Measurements from ENCODE around the gene LCA5.
A peak's percentile ranks its signal among the peaks of the same experiment; 100 is the strongest.
"Not testable (repeated sequence)": the region's sequence is repeated elsewhere in the genome, so short reads cannot be mapped to it uniquely, and the experiment has no call there.

LCA5 gene

DNA sequence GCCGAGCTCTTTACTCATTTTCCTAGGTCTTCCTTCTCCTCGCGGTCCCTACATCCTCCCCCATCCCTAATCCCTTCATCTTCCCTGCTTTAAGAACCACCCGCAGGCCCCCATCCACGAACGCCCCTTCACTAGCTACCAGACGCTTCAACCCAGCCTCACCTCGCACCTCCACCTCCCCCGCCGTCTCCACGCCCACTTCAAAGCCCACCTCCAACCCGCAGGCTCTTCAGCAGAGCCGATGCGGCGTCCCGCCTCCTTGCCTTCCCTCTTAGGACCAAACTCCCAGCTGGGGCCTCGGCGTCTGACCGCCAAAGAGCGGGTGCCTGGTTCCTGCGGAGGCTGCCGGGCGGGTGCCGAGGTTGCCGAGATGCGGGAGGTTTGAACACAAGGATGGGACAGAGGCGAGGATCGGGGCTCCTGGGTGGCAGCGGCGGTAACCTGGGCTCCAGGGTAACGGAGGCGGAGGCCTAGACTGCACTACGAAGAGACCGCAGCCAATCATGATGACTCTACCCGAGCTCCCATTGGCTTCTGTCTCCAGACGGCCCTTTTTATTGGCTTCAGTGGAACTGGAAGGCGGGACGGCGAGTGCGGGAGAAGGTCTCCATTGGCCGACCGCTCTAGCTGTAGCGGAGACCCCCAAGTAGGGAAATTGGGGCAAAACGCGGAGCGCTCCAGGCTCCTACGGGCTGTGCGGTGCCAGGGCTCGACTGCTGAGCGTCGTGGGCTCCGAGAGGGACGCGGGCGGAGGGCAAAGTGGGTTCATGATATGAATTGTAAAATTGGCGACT, at the start of gene LCA5:
Gene LCA5, minus strand, starts transcription at position 477 of the 794 bp plus-strand sequence. CDS start 18,536 bp downstream, outside the sequence.
- DNase-seq = peak; percentile 86 to 90

DNA sequence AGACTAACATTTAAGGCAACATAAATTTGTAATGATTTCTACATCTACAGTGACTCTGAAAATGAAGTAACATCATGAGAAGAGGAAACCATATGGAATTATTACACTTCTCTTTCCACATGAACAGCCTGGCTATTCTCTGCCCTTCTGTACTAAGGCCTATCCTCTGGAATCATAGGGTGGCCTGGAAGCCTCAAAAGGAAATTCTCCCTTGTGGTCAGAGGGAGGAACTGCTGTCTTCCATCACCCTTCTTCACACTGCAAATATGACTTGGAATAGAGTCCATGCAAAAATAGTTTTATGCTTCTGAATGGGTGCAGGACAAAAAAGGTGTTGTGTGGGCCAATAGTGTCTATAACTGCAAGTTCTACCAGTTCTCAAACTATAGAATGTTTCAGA, 49.3 kb upstream of the LCA5 start:
- no peak for DNase-seq

DNA sequence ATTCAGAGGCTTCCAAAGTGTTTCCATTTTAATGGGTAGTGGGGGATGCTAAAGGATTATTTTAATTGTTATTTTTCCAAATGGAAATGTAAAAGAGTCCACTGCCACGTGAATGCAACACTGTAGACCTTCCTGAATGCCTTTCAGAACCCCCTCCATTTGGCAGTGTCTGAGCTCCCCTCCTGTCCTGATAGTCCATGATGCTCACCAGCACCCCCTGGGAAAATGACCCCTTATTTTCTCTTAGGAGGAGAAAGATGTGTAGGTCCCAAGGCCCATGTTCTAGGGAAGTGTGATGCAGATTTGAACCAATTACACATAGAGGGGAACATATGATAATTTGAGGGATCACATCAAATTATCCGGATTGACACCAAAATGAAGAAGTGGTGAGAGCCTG, 47.1 kb upstream of the LCA5 start:
- DNase-seq = no peak

DNA sequence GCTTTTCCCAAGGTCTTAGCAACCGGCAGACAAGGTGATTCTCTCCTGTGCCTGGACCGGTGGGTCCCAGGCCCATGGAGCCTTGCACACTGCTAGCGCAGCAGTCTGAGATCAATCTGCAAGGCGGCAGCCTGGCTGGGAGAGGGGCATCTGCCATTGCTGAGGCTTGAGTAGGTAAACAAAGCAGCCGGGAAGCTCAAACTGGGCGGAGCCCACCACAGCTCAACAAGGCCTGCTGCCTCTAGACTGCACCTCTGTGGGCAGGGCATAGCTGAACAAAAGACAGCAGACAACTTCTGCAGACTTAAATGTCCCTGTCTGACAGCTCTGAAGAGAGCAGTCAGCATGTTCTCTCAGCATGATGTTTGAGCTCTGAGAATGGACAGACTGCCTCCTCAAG, 40.7 kb upstream of the LCA5 start:
- not testable (repeated sequence) for DNase-seq

DNA sequence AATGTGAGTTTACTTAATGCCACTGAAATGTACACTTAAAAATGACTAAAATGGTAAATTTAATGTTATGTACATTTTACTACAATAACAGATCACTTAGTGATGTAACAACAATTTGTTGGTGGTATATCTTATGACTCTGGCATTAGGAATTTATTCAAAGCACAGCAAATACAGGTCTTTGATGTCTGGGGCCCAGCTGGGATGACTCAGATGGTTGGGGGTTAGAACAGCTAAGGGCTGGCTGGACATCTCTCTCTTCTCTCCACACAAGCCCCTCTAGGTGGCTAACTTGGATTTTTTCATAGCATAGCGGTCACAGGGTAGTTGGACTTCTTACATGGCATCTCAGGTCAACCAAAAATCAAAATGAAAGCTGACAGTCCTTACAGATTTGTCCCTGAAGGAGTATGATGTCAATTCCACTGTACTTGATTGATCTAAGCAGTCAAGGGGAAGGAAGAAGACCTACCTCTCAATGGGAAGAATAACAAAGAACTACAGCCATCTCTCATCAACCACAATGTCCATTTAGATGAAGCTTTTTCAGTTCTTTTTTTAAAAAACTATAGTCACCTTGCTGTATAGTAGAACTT, 37.5 kb upstream of the LCA5 start:
- no peak for DNase-seq

DNA sequence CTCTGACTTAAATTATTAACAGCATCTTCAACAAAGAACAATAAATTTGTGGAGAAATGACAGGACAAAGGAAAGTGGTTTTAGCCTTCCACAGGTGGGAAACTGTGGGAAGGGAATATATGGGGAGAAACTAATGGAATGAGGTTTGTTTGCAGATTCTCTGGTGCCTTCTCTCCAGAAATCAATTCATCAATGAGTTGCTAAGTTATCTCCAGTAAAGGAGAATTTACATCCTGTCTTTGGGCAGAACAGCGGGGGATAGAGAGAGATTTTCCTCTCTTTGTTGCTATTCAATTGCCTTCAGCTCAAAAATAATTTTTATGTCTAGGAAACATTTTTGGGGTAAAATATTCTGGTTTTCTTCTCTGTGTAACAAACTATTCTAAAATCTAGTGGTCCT, 36.9 kb upstream of the LCA5 start:
- no peak for DNase-seq

DNA sequence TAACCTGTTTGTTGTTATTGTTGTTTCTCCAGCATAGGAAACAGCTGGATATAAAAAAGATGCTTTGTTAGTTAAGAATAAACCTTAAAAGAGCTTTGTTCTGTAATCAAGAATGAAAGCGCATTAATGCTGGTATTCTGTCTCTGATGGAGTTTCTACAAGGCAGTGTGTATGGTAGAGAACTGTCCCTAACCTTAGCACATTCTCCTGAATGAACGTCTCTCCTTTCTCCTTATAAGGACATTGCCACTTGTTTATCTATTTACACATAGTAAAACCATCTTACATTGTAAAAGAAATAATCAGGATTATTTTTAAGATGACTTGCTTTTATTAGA, 33.8 kb upstream of the LCA5 start:
- DNase-seq = no peak

DNA sequence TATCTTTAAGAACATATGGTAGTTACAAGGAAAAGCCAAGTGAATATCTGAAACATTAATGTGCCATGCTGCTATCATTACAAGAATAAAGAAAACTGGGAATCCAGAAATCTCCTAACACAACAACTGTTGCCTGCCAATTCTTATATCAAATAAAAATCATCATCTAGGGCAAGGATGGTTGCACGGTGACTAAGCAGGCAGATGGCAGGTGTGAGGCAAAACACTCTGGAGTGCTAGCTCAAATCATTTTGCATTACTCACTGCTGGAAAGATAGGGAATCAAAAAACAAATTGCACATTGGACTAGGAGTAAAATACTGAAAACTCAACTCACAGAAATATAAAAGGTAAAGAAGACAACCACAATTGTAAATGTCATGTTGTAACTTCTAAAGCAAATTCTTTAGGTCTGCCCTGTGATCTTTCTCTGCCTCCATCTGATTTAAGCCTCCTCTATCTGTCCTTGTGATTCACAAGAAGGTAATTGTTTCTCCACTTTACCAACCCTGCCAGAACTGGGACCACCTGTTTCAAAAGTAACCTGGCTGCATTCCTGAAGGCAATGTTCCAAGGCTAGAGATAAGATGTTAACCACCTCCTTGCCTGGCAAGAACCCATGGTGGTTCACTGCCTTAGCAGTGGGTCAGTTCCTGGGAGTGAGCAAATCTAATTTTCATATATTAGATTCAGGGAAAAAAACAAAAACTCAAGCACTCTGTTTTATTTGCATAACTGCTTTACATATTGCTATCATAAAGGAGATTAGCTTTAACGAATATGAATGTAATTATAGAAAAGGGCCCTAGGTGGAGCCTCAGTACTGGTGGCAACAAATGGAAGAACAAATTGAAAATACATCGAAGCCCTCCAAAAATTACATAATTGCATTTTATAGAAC, 33.1 kb upstream of the LCA5 start:
- DNase-seq = peak in 1 of 2 donors; percentile 38

DNA sequence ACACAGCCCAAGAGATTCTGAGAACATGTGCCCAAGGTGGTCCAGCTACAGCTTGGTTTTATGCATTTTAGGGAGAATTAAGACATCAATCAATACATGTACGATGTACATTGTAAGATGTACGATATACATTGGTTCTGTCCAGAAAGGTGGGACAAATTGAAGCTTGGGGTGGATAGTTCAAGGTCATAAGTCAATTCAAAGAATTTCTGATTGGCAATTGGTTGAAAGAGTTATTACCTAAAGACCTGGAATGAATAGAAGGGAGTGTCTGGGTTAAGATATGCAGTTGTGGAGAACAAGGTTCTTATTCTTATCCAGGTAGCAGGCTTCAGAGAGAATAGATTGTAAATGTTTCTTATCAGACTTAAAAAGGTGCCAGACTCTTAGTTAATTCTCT, 31.8 kb upstream of the LCA5 start:
- DNase-seq = no peak

DNA sequence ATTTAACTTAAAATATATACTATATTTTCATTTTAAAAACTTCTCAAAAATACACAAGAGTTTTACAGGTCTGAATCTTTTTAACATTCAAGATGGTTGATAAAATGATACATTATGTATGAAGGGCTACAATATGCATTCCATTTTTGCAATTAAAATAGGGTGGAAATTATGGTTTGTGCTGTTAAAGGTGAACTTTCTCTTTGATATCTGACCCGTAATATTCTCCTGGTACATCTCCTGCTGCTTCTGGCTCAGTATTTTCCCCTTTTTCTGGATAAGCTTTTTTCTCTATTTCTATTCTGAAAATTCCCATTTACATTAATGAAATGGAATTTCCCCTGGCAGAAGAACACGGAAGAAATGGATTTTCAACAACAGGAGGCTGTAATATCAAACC, 27.4 kb upstream of the LCA5 start:
- no peak for DNase-seq

DNA sequence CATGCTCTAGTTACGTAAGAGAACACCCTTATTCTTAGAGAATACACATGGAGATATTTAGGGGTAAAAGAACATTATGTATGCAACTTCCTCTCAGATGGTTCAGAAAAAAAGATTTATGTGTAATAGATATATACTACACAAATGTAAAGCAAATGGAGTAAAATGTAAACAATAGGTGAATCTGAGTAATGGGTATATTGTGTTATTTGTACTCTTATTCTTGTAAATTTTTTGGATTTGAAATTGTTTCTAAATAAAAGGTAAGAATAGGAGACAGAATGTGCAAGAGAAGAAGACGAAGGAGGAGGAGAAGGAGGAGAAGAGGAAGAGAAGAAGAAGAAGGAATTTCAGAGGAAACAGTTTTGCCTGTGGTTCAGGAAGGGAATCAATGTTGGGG, 22.5 kb upstream of the LCA5 start:
- DNase-seq = no peak

DNA sequence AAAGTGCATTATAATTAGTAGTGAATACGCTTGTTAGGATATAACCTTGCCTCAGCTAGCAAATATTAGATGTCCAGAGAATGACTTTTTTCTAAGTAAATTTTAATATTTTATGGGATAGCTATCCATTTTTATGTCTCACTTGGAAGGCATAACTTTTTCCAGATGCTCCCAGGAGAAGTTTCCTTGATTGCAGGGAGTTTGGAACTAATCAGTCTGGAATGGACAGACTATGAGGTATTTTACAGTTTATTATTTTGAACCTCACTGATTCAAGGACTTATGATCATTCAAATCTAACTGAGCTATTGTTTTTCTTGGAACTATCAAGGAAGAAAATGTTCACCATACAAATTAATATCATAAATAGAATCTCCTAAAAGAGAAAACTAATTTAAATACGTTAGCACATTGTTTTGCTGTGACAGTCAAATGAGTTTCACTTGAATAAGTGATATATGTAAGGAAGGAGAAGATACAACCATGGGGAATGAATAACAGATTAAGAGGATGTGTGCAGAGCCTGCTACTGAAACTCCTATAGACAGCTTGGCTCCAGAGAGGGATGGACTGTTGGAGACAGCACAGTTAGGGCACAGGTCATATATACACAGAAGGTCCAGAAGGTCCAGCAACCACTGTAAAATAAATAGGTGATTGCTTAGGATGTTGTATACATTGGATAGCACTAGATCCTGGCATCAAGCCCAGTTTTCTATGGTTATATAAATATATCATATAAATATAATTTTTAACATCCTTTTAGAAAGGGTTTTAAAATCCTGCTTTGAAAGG, 20.6 kb upstream of the LCA5 start:
- DNase-seq = no peak

DNA sequence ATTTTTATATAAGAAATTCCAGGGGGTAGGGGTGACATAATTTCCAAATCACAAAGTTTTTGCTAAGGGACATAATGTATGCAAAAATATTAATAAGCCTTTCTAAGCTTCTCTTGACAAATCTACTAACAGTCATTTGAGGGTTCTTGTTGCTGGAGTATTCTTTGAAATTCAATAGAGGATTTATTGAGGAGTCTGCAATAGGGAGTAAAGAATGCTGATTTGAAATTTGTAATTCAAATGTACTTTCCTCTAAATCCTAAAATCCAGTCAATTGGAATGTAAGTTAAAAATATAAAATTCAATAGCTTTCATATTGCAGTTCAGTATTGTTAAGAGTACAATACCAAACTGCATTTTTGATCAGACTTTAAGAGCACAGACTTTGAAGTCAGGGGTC, 17.1 kb upstream of the LCA5 start:
- no peak for DNase-seq

DNA sequence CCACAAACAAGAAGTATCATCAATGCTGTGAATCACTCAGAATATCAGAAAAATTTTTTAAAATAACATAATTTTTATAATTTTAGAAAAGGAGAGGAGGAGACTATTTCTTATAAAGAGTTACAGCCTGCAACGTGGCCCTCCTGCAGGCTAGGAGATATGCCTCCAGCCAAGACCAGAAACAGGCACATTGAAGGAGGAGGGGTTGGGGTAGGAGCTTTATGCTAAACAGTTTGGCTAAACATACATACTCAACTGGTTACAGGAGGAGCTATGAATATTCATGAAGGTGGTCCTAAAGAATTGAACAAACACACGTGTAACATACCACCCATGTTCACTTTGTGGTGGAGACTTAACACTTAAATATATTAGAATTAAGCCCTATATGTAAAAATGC, 14.2 kb upstream of the LCA5 start:
- DNase-seq = no peak

DNA sequence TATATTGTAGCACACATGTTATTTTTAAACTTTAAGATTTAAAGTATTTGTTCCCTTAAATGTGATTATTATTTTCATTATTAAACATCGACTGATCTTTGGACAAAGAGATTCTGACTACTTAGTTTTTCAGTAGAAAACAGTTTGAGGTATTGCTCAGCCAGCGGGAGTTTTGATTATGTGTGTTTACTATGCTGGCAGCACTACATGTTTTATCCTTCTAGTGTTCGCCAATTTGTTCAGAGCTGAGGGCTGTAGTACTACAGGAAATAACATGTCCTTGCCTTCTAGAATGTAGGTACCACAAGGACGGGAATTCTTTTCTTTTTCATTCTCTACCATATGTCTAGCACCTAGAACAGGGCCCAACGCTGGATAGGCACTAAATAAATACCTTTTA, 11.1 kb upstream of the LCA5 start:
- DNase-seq = no peak

DNA sequence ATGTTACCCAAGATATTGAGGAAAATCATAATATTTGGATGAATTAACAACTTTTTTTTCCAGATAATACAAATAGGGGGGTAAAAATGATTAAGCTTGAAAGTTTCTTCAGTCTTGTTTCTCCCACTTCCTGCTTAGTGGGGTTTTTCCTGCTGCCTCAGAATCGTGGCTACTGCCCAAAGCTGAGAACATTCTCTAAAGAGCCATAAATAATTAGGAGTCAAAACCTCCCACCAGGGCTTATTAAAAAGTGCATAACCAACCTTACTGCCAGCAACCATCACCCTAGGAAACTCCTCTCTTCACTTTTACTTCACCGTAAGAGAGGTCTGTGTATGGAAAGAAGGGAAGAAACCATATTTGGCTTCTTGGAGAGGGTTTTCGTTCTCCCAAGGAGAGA, 9.0 kb upstream of the LCA5 start:
- no peak for DNase-seq

DNA sequence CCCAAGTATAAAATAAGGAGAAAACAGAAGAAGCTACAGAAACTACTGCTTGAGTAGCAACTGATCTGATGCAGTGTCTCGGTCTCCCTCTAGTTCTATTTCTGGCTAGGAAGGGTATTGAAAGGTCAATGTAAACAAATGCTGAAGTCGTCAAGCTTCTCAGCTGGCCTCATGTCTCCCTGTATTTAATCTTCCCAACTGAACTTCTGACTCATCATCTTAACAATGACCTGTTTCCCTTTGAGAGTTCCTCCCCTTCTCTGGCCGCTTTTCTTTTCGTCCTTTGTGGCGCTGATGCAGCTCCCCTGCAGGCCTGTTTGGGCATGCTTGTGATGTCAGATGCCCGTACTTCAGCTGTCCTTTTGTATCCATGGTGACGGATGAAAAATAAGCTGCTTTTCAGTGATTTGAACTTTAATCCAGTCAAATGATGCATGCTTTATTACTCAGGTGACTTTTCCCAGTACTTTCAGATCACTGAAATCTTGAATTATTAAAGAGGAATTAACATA, 7.8 kb upstream of the LCA5 start:
- DNase-seq = peak; percentile 28 to 81

DNA sequence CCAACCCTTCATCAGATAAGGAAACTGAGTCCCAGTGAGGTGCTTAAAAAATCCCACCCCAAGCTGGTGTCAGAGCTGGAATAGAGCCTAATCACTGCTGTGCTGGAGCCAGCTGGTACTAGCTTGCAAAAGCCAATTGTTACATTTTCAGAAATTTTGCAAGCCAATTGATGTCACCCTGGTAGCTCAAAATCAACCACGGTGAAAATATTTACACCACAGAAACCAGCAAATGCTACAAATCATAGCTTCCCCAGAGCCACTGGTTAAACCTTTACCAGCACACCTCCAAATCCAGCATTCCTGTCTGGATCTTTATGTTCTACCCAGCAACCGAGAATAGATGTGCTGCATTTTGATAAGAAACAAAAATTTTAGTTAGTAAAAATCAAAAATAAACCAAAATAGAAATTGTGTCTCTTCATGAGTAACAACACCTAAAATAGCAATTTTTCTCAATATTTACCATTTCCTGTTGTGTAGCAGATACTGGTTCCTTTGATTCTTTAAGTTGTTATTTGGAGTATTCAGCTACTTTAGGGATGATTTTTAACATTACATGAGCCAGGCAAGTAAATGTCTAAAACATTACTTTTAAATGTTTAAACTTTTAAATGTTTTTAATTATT, 7.2 kb upstream of the LCA5 start:
- DNase-seq = no peak

DNA sequence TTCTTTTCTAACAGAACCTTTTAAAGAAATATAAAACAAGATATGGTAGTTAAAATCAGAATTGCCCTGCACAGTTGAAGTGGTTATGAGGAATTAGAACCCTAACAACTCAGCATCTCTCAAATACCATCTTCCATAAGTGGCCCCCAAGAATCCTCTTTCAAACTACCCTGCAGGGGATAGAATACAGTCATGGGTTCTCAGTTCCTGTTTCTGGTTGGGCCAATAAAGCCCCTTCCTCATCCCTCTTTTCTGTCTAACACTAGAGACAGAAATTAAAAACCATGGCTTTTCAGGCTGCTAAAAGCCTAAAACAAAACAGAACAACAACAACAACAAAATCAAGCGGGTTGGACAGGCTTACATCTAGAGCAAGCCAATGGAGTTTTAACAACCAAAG, 6.7 kb upstream of the LCA5 start:
- no peak for DNase-seq

DNA sequence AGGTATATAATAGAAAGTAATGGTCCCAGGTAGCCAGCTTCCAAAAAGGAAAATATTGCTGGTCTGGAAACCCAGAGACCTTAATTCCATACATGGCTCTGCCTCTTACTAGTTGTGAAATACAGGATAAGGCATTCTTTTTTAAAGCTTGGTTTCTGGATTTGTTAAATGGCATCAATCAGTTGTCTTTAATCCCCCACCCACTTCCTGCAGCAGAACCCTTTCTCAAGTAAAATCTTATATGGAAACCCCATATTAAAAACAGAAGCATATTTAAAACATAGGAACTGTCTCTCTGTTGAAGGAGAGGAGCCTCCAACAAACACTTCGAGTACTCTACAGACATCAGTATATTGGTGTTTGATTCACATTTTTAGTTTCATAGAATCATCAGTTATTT, 6.2 kb upstream of the LCA5 start:
- DNase-seq = no peak

DNA sequence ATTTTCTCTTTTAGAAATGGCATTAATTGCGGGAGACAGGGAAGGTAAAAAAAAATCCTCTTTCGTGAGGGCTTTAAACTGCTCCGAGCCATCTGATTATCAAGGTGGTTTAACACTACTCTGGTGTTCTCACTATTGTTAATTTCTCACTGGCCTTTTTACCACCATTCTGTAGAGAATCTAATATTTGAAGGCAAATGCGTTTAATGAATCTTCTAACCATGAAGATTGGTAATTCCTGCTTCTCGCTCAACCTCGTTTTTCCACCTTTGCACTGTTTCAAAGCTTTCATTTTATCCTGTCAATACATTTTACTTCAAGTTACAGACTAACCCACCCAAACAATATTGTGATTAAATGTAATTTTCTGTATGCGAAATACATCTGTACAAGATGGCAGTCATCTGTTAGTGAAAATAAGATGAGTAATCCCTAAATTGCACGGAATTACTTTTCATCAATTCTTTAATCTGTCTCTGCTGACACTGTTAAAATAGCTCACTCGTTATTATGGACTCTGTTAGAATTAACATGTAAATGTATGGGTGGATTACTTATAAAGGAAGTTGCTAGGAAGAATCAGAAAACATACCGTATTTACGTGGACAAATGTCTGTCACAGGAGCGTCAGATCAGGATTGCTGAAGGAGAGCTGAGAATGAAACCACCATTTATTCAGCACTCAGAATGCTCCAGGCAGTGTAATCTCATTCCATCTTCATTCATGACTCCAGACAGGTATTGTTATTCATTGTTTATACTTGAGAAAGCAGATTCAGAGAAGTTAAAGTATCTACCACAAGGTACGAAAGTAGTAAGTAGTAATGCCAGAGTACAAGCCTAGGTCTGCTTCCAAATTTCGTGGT, 1.1 kb upstream of the LCA5 start:
- DNase-seq = no peak
